SK-N-SH treated with all-trans-retinoic acid at 6 μM for 48 hours (cell line): ENCODE data around the gene ZDHHC20.

Experiments used
- ARNTL ChIP-seq: fragments of 450-650 bp; formaldehyde crosslinking; IDR thresholded peaks from 2 replicates; pipeline ENCODE4 v1.5.0; 2020; ENCODE audit warnings: low read depth, mild to moderate bottlenecking, moderate library complexity, borderline replicate concordance
- CSDC2 ChIP-seq: fragments of 250-450 bp; sonication (Bioruptor Pico); IDR thresholded peaks from 2 replicates; pipeline ENCODE4 v1.5.0; 2020; ENCODE audit warnings: mild to moderate bottlenecking, moderate library complexity
- ESRRG ChIP-seq: fragments of 250-450 bp; sonication (Bioruptor Pico); IDR thresholded peaks from 2 replicates; pipeline ENCODE4 v1.6.1; 2021; ENCODE audit warnings: mild to moderate bottlenecking
- GLIS3 ChIP-seq: fragments of 250-450 bp; sonication (Bioruptor Pico); IDR thresholded peaks from 2 replicates; pipeline ENCODE4 v1.5.0; 2020; ENCODE audit warnings: mild to moderate bottlenecking, moderate library complexity
- PPARA ChIP-seq: fragments of 250-450 bp; sonication (Bioruptor Pico); IDR thresholded peaks from 2 replicates; pipeline ENCODE4 v1.5.0; 2020; ENCODE audit warnings: mild to moderate bottlenecking, borderline replicate concordance
- RARB ChIP-seq: fragments of 250-450 bp; sonication (Bioruptor Pico); IDR thresholded peaks from 2 replicates; pipeline ENCODE4 v1.8.0; 2021; ENCODE audit warnings: mild to moderate bottlenecking, moderate library complexity
- TOX ChIP-seq: fragments of 250-450 bp; sonication (Bioruptor Pico); IDR thresholded peaks from 2 replicates; pipeline ENCODE4 v1.8.0; 2021; ENCODE audit warnings: mild to moderate bottlenecking, moderate library complexity, borderline replicate concordance
- TF ChIP-seq, protein P1 (sequence below): fragments of 250-450 bp; sonication (Bioruptor Pico); IDR thresholded peaks from 2 replicates; pipeline ENCODE4 v1.8.0; 2020; ENCODE audit warnings: mild to moderate bottlenecking, moderate library complexity, borderline replicate concordance

DNA sequence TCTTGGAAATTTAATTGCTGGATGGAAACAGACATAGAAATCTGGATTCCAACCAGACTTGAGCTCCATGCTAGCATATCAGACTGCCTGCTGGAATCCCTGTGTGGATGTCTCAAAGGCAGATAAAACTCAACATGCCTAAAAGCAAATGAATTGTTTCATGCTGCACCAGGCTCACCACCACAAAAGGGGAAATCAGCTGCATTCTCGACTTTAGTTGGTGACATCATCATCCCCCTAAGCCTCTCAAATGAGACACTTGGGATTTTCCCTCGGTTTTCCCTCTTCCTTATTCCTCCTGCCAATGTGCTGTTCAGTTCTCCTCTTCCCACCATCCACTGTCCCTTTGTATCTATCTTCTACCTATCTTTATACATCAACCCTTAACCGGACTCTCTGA is 134.3 kb downstream of the ZDHHC20 start:
- TF ChIP-seq GLIS3 (CRISPR knock-in tag) (no peak), PPARA (CRISPR knock-in tag) (no peak), ARNTL (CRISPR knock-in tag) (no peak), TOX (no peak), RARB (CRISPR knock-in tag) (no peak), ESRRG (CRISPR knock-in tag) (no peak), CSDC2 (CRISPR knock-in tag) (no peak)
- TF ChIP-seq, protein P1, sequence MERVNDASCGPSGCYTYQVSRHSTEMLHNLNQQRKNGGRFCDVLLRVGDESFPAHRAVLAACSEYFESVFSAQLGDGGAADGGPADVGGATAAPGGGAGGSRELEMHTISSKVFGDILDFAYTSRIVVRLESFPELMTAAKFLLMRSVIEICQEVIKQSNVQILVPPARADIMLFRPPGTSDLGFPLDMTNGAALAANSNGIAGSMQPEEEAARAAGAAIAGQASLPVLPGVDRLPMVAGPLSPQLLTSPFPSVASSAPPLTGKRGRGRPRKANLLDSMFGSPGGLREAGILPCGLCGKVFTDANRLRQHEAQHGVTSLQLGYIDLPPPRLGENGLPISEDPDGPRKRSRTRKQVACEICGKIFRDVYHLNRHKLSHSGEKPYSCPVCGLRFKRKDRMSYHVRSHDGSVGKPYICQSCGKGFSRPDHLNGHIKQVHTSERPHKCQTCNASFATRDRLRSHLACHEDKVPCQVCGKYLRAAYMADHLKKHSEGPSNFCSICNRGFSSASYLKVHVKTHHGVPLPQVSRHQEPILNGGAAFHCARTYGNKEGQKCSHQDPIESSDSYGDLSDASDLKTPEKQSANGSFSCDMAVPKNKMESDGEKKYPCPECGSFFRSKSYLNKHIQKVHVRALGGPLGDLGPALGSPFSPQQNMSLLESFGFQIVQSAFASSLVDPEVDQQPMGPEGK (CRISPR knock-in tag) = no peak
